IPS-NIHi7 (cell line): ENCODE measurements around the gene PCDH20.
"Not testable (repeated sequence)": the region's sequence is repeated elsewhere in the genome, so short reads cannot be mapped to it uniquely, and the experiment has no call there.

Experiments used
- DNase-seq: peaks from one replicate; pipeline ENCODE4 v3.0.0; 2012; ENCODE audit warnings: mixed read lengths; ENCODE audit errors: extremely low spot score

PCDH20 gene, protein sequence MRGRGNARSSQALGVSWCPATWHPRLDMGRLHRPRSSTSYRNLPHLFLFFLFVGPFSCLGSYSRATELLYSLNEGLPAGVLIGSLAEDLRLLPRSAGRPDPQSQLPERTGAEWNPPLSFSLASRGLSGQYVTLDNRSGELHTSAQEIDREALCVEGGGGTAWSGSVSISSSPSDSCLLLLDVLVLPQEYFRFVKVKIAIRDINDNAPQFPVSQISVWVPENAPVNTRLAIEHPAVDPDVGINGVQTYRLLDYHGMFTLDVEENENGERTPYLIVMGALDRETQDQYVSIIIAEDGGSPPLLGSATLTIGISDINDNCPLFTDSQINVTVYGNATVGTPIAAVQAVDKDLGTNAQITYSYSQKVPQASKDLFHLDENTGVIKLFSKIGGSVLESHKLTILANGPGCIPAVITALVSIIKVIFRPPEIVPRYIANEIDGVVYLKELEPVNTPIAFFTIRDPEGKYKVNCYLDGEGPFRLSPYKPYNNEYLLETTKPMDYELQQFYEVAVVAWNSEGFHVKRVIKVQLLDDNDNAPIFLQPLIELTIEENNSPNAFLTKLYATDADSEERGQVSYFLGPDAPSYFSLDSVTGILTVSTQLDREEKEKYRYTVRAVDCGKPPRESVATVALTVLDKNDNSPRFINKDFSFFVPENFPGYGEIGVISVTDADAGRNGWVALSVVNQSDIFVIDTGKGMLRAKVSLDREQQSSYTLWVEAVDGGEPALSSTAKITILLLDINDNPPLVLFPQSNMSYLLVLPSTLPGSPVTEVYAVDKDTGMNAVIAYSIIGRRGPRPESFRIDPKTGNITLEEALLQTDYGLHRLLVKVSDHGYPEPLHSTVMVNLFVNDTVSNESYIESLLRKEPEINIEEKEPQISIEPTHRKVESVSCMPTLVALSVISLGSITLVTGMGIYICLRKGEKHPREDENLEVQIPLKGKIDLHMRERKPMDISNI

GRCh38 chr13:61415749-61416148 lies at the start of gene PCDH20:
Gene PCDH20, minus strand, starts transcription at chr13:61415849. Its CDS starts 691 bp downstream, at chr13:61415158.
- DNase-seq, result no peak

DNA sequence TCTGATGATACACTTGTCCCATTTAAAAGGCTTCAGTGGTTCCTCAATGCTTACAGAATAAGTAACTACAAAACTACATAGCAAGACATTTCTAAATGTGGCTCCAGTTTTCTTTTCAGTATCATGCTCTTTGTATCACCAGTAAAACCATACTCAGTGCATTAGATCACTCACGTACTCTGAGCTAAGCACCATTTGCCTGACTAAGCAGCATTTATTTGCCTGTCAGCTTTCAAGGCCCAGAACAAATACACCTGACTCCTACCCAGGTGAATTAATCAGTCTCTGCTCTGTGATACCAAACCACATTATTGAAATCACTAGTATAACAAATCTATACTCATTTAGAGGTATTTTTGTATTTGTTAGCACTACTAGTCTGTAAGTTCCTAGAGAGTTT lies 47.4 kb upstream of the PCDH20 start:
- no peak for DNase-seq

- no peak for DNase-seq
These were observed 37.5 kb upstream of the PCDH20 start for GRCh38 chr13:61453121-61453520.

GRCh38 chr13:61432029-61432428 lies 16.4 kb upstream of the PCDH20 start:
- no peak for DNase-seq

DNA sequence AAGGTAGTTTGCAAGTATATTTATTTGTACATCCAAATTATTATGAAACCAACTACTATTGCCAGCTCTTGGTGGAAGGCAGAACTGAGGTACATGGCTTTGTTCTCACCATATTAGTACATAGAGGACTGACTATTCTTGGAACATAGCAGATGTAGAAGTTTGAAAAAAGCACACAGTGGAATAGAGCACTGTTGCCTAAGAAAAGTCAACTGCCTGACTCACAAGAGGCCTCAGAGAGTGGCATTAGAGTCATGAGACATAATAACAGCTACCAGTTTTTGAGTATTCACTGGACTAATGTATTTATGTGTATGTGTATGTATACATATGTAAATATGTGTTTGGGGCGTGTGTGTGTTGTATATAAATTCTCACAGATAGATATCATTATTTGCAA lies 8.3 kb upstream of the PCDH20 start:
- DNase-seq, result no peak

GRCh38 chr13:61417086-61417570 lies 1.5 kb upstream of the PCDH20 start:
- no peak for DNase-seq

GRCh38 chr13:61415058-61415721 lies 459 bp downstream of the PCDH20 start:
- peak; percentile 88 for DNase-seq

GRCh38 chr13:61414686-61415057 lies 977 bp downstream of the PCDH20 start:
- no peak for DNase-seq

GRCh38 chr13:61413572-61414535 lies 1.8 kb downstream of the PCDH20 start:
- peak; percentile 21 for DNase-seq

DNA sequence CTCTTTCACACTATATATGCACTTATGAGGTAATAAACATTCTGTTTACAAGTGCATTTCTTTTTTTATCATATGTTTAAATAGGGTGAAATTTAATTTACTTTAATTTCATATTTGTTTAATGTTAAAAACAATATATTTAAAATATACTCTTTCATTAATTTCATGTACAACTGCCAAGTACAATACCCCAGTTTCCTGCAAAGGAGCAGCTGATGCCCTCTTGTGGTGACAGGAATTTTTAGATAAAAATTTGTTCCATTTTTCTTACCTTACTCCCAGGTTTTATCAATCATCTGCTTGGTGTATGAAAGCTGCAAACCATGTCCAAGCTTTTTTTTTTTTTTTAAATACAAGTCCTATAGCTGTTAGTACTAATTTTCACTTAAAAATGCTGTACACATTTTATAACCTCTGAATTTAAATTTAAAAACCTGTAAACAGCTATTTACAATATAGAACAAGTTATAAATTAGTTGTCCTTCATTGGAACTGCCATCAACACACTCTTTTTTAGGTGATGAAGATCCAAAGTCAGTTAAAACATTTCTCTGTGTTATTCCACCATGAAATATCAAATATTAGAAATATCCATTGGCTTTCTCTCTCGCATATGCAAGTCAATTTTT lies 4.9 kb downstream of the PCDH20 start:
- peak; percentile 17 for DNase-seq

- no peak for DNase-seq
These were observed 5.4 kb downstream of the PCDH20 start for GRCh38 chr13:61410266-61410665.

- DNase-seq, result no peak
These were observed 7.1 kb downstream of the PCDH20 start for GRCh38 chr13:61408571-61408970.

DNA sequence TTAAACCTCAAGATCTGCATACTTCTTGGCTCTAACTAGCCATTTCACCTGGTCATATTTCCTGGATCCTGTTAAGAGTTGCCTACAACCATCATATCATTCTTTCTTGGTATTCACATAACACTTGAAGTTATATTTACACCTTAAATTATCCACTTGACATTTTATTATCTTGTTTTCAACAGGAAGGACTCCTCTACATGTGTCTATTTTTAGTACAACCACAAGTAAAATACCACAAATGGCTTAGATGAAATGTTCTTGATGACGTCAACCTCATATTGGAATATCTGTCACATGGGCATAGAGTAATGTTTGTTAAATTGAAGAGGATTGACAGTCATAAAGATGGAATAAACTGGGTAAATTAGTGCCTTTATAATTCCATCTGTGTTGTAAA lies 9.4 kb downstream of the PCDH20 start:
- no peak for DNase-seq

GRCh38 chr13:61396121-61396520 lies 19.5 kb downstream of the PCDH20 start:
- DNase-seq, result no peak

GRCh38 chr13:61391426-61391825 lies 24.2 kb downstream of the PCDH20 start:
- DNase-seq, result no peak

GRCh38 chr13:61387694-61388093 lies 28.0 kb downstream of the PCDH20 start:
- DNase-seq, result no peak

DNA sequence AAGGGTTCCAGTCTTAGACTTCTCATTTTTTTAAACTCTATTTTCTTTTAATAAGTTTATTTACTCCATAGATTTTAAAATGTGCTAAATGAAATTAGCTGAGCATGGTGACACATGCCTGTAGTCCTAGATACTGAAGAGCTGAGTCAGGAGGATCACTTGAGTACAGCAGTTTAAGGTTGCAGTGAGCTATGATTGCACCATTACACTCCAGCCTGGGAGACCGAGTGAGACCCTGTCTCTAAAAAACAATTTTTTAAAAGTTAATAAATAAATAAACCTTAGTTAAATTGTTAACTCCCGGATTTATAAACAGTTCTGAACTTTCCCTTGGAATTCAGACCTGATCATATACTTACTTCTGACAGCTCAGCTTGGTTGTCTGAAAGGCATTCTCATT lies 32.5 kb downstream of the PCDH20 start:
- DNase-seq, result no peak

DNA sequence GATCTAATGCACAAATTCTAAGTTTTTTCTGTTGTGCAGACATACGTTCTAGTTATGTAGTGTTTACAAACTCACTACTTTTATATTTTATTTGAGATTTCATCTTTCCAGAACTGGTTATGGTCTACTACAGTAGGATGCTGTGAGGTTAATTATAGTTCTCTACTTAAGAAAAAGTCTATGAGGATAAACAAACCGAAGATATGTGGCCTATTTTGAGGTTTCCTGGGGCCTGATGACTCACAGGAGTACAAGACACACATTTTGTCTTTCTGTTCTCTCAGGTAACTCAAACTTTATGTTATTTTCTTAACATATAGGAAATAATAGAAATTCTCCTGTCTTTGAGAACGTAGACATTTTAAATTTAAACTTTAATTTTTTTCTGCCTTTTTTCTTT lies 45.1 kb downstream of the PCDH20 start:
- DNase-seq, result no peak

DNA sequence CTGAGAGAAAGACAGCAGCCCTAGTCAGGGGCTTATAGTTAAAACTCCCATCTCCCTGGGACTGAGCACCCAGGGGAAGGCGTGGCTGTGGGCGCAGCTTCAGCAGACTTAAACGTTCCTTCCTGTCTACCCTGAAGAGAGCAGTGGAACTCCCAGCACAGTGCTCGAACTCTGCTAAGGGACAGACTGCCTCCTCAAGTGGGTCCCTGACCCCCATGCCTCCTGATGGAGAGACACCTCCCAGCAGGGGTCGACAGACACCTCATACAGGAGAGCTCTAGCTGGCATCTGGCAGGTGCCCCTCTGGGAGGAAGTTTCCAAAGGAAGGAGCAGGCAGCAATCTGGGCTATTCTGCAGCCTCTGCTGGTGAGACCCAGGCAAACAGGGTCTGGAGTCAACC lies 51.0 kb downstream of the PCDH20 start:
- DNase-seq, result not testable (repeated sequence)

DNA sequence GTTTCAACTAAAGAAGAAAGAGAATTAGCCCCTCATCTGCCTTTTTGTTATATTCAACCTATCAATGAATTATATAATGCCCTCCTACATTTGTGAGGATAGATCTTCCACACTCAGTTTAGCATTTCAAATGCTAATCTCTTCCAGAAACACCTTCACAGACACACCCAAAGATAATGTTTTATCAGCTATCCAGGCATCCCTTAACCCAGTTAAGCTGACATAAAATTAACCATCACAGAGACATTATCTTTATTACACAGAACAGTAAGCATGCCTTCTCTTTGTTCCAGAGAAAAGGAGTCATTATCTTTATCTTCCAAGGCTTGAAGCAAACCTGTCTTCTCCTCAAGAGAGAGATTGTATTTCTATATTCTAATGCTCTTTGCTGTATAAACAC lies 53.1 kb downstream of the PCDH20 start:
- DNase-seq, result no peak
